GM18867 (cell line): ENCODE results near the gene KCNK3.

ENCODE experiments used
- ATAC-seq: cut with Tn5 transposase; IDR thresholded peaks from one replicate; pipeline ENCODE4 v1.9.1; 2021; ENCODE audit warnings: mild to moderate bottlenecking, moderate library complexity; ENCODE audit not compliant: unreplicated experiment

Gene KCNK3

GRCh38 chr2:26776195-26776800, 83.8 kb downstream of the KCNK3 start:
- no peak for ATAC-seq

- ATAC-seq: no peak
Measured at GRCh38 chr2:26778098-26778497, 85.6 kb downstream of the KCNK3 start.

- no peak for ATAC-seq
Measured at GRCh38 chr2:26778507-26778906, 86.0 kb downstream of the KCNK3 start.

- no peak for ATAC-seq
Measured at GRCh38 chr2:26780203-26780760, 87.8 kb downstream of the KCNK3 start.
